ENCODE results near the gene LOXL3. TPM values are rescaled to one million over a fixed set of nuclear protein-coding genes. Genes with fewer than 3 reads are reported as not detected.

Gene LOXL3
- polyA plus RNA-seq, 3 donors: 9.6 to 11.0 (median 10.8) TPM

GRCh38 chr2:74556831-74557370 is 3.2 kb upstream of the LOXL3 start:
- DNase-seq (ENCODE audit: extremely low read depth in 1 of 11, low read depth in 9 of 11, low spot score in 4 of 11): no peak

GRCh38 chr2:74556159-74556558 is 2.4 kb upstream of the LOXL3 start:
- DNase-seq (ENCODE audit: extremely low read depth in 1 of 11, low read depth in 9 of 11, low spot score in 4 of 11): no peak

GRCh38 chr2:74555610-74556103 is 1.9 kb upstream of the LOXL3 start:
- no peak for DNase-seq (ENCODE audit: extremely low read depth in 1 of 11, low read depth in 9 of 11, low spot score in 4 of 11)

GRCh38 chr2:74554820-74555531 is 1.2 kb upstream of the LOXL3 start:
- DNase-seq (ENCODE audit: extremely low read depth in 1 of 11, low read depth in 9 of 11, low spot score in 4 of 11): peak in 3 of 11 donors; percentile 31 to 51 (median 36)

GRCh38 chr2:74552914-74553811 is 579 bp downstream of the LOXL3 start:
- DNase-seq (ENCODE audit: extremely low read depth in 1 of 11, low read depth in 9 of 11, low spot score in 4 of 11): peak in 1 of 11 donors; percentile 23

GRCh38 chr2:74551942-74552913 is 1.5 kb downstream of the LOXL3 start:
- no peak for DNase-seq (ENCODE audit: extremely low read depth in 1 of 11, low read depth in 9 of 11, low spot score in 4 of 11)

- no peak for DNase-seq (ENCODE audit: extremely low read depth in 1 of 11, low read depth in 9 of 11, low spot score in 4 of 11)
Measured at GRCh38 chr2:74551530-74551929, 2.2 kb downstream of the LOXL3 start.

- no peak for DNase-seq (ENCODE audit: extremely low read depth in 1 of 11, low read depth in 9 of 11, low spot score in 4 of 11)
Measured at GRCh38 chr2:74550231-74550630, 3.5 kb downstream of the LOXL3 start.

- peak in 3 of 11 donors; percentile 39 to 56 (median 54) for DNase-seq (ENCODE audit: extremely low read depth in 1 of 11, low read depth in 9 of 11, low spot score in 4 of 11)
Measured at GRCh38 chr2:74548900-74549826, 4.6 kb downstream of the LOXL3 start.

- peak in 2 of 11 donors; percentile 9 to 14 for DNase-seq (ENCODE audit: extremely low read depth in 1 of 11, low read depth in 9 of 11, low spot score in 4 of 11)
Measured at GRCh38 chr2:74548285-74548899, 5.3 kb downstream of the LOXL3 start.

GRCh38 chr2:74546004-74546403 is 7.7 kb downstream of the LOXL3 start:
- no peak for DNase-seq (ENCODE audit: extremely low read depth in 1 of 11, low read depth in 9 of 11, low spot score in 4 of 11)

- no peak for DNase-seq (ENCODE audit: extremely low read depth in 1 of 11, low read depth in 9 of 11, low spot score in 4 of 11)
Measured at GRCh38 chr2:74544634-74545033, 9.1 kb downstream of the LOXL3 start.

GRCh38 chr2:74542978-74543377 is 10.8 kb downstream of the LOXL3 start:
- no peak for DNase-seq (ENCODE audit: extremely low read depth in 1 of 11, low read depth in 9 of 11, low spot score in 4 of 11)

GRCh38 chr2:74540291-74540690 is 13.5 kb downstream of the LOXL3 start:
- no peak for DNase-seq (ENCODE audit: extremely low read depth in 1 of 11, low read depth in 9 of 11, low spot score in 4 of 11)

GRCh38 chr2:74538881-74539339 is 14.8 kb downstream of the LOXL3 start:
- DNase-seq (ENCODE audit: extremely low read depth in 1 of 11, low read depth in 9 of 11, low spot score in 4 of 11): no peak

- DNase-seq (ENCODE audit: extremely low read depth in 1 of 11, low read depth in 9 of 11, low spot score in 4 of 11): no peak
Measured at GRCh38 chr2:74537140-74537539, 16.6 kb downstream of the LOXL3 start.
